PFSK-1 (cell line): Measurements from ENCODE around the gene CAMKK2.

Experiments used
- POLR2AphosphoS5 ChIP-seq: IDR thresholded peaks from 2 replicates; pipeline ENCODE4 v1.6.1; 2012; ENCODE audit warnings: low read depth, mild to moderate bottlenecking, control low read depth, low read length, moderate library complexity
- REST ChIP-seq, 2 experiments: IDR thresholded peaks; 2 replicates each; pipeline versions ENCODE4 v1.6.1 to v1.8.0; 2011 to 2012; ENCODE audit warnings: low read depth in 2 of 2, low read length in 2 of 2, control low read depth in 1 of 2, inconsistent platforms in 1 of 2, mild to moderate bottlenecking in 1 of 2, moderate library complexity in 1 of 2; ENCODE audit not compliant: insufficient read depth in 1 of 2
- SIN3A ChIP-seq: IDR thresholded peaks from 2 replicates; pipeline ENCODE4 v1.6.1; 2012; ENCODE audit warnings: mild to moderate bottlenecking, low read length, moderate library complexity, borderline replicate concordance; ENCODE audit not compliant: insufficient read depth
- TAF1 ChIP-seq: IDR thresholded peaks from 2 replicates; pipeline ENCODE4 v1.6.1; 2012; ENCODE audit warnings: low read length, control low read depth, borderline replicate concordance; ENCODE audit not compliant: insufficient read depth

GRCh38 chr12:121232163-121232562, 64.3 kb downstream of the CAMKK2 start:
- TF ChIP-seq POLR2AphosphoS5 (no peak), TAF1 (no peak), SIN3A (no peak), REST (IDR thresholded peaks at IDR 0.05; ENCODE audit: insufficient read depth in 1 of 2, low read depth in 2 of 2, low read length in 2 of 2) (no peak)
